DND-41 (cell line): ENCODE data around the gene HS3ST3B1.

Experiments
- CTCF ChIP-seq: IDR thresholded peaks from 2 replicates; pipeline ENCODE4 v1.5.1; 2012; ENCODE audit warnings: borderline replicate concordance, low read length, moderate library complexity, mild to moderate bottlenecking; ENCODE audit not compliant: poor library complexity, severe bottlenecking; ENCODE audit errors: extremely low read depth
- EZH2 ChIP-seq: IDR thresholded peaks from 3 replicates; pipeline ENCODE4 v1.6.1; 2012; ENCODE audit warnings: borderline replicate concordance, low read depth, mild to moderate bottlenecking, moderate library complexity, low read length, inconsistent platforms; ENCODE audit not compliant: severe bottlenecking

GRCh38 chr17:14361945-14362508 is 61.1 kb downstream of the HS3ST3B1 start:
- TF ChIP-seq CTCF (no peak), EZH2 (no peak)
